Esophagus squamous epithelium (tissue), 5 donors: ENCODE results near the gene GPC6. TPM values are rescaled to one million over a fixed set of nuclear protein-coding genes. Genes with fewer than 3 reads are reported as not detected.

Source experiments
- DNase-seq: peaks from one replicate; lab custom pipeline; 2025; lab: John Stamatoyannopoulos, UW
- H3K27ac ChIP-seq, 4 donors: fragments of 200-600 bp; sonication (generic); one replicate each; pipeline ENCODE4 v1.5.1; 2016 to 2019; ENCODE audit warnings: mild to moderate bottlenecking in 1 of 4
- H3K27me3 ChIP-seq, 4 donors: fragments of 200-600 bp; sonication (generic); 1 replicate in 3 of 4; 2 replicates in 1 of 4; pipeline versions ENCODE4 v1.5.1 to v1.6.0; 2017 to 2021; ENCODE audit warnings: antibody characterized with exemption in 1 of 4
- H3K36me3 ChIP-seq, 3 donors: fragments of 200-600 bp; sonication (generic); one replicate each; pipeline ENCODE4 v1.5.1; 2016 to 2019
- H3K4me1 ChIP-seq, 3 donors: fragments of 200-600 bp; sonication (generic); one replicate each; pipeline ENCODE4 v1.5.1; 2017 to 2019
- H3K4me3 ChIP-seq, 4 donors: fragments of 200-600 bp; sonication (generic); 1 replicate in 3 of 4; 2 replicates in 1 of 4; pipeline ENCODE4 v1.5.1; 2016 to 2019; ENCODE audit warnings: mild to moderate bottlenecking in 2 of 4, moderate library complexity in 1 of 4
- H3K9me3 ChIP-seq, 3 donors: fragments of 200-600 bp; sonication (generic); one replicate each; pipeline ENCODE4 v1.5.1; 2016 to 2019
- POLR2A ChIP-seq, 4 donors: fragments of 450-650 bp; IDR thresholded peaks; one replicate each; pipeline ENCODE4 v1.6.1; 2017; ENCODE audit warnings: antibody characterized with exemption in 4 of 4, mild to moderate bottlenecking in 4 of 4, moderate library complexity in 3 of 4
- WGBS, 2 donors: methylation state at CpG; one replicate each; pipeline ENCODE4 v1.1.5; 2018; 5-methylcytosine and 5-hydroxymethylcytosine counted together
- intact Hi-C: fragments of 100-400 bp; cut with DNase I; formaldehyde crosslinking; loops from one replicate; pipeline ENCODE4 v1.15.0; 2022
- total RNA-seq, 4 donors: library from RNA; depleted of rRNA; stranded (reverse); fragments of >200 nt; gene quantifications; one replicate each; pipeline ENCODE4 v1.1.0, GENCODE V29; 2016
- TF ChIP-seq, protein P1 (sequence below), 6 experiments: fragments of 450-650 bp in 4 of 6; fragments of 200-600 bp in 2 of 6; sonication (generic) in 2 of 6; IDR thresholded peaks; one replicate each; pipeline ENCODE4 v1.5.1; 2016 to 2019; ENCODE audit warnings: antibody characterized with exemption in 6 of 6, mild to moderate bottlenecking in 4 of 6, moderate library complexity in 4 of 6
- donor health status: DM: yes; HTN: yes; CAD: no.

The GPC6 gene
- total RNA-seq, 4 donors from 2014 or later, result 0.57 to 8.6 (median 2.6) TPM

- H3K27ac ChIP-seq, result no peak overlapping the region
- intact Hi-C loops, result no loop called here
- H3K36me3 ChIP-seq, result no peaks in the 10 kb centered on the region
- H3K4me3 ChIP-seq, result no peak overlapping the region
- H3K9me3 ChIP-seq, result no peaks in the 10 kb centered on the region
- TF ChIP-seq, protein P1, sequence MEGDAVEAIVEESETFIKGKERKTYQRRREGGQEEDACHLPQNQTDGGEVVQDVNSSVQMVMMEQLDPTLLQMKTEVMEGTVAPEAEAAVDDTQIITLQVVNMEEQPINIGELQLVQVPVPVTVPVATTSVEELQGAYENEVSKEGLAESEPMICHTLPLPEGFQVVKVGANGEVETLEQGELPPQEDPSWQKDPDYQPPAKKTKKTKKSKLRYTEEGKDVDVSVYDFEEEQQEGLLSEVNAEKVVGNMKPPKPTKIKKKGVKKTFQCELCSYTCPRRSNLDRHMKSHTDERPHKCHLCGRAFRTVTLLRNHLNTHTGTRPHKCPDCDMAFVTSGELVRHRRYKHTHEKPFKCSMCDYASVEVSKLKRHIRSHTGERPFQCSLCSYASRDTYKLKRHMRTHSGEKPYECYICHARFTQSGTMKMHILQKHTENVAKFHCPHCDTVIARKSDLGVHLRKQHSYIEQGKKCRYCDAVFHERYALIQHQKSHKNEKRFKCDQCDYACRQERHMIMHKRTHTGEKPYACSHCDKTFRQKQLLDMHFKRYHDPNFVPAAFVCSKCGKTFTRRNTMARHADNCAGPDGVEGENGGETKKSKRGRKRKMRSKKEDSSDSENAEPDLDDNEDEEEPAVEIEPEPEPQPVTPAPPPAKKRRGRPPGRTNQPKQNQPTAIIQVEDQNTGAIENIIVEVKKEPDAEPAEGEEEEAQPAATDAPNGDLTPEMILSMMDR (IDR thresholded peaks at IDR 0.05), result no peak
- TF ChIP-seq POLR2A (IDR thresholded peaks at IDR 0.05), result no peak
- no peaks in the 10 kb centered on the region for H3K4me1 ChIP-seq
- 71 to 72% methylated on average over 4 of the region's 4 CpGs for WGBS, 2 donors
- DNase-seq, result no peak
- H3K27me3 ChIP-seq, result no peaks in the 10 kb centered on the region
Measured at GRCh38 chr13:93561576-93562225, 335.1 kb downstream of the GPC6 start.

DNA sequence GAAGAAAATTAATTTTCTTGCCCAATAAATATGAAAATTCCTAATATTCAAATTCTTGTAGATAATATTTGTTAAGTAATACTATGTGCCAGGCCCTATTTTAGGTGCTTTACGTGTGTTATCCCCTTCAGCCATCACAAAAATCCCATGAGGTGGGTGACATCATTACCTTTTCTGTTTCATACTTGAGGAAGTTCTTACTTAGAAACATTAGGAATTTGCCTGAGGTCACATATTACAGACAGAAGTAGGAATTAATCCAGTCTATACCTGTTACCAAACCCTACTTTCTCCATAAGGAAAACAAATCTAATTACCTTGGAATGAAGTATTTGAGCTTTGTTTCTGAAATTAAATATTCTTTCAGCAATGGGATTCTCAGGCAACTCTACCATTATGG, 336.1 kb downstream of the GPC6 start:
- Histone ChIP-seq H3K9me3 (no peaks in the 10 kb centered on the region), H3K27me3 (no peaks in the 10 kb centered on the region), H3K36me3 (no peaks in the 10 kb centered on the region), H3K4me1 (no peaks in the 10 kb centered on the region), H3K27ac (no peak overlapping the region), H3K4me3 (no peak overlapping the region)
- TF ChIP-seq, protein P1 (IDR thresholded peaks at IDR 0.05), result no peak
- no peak for TF ChIP-seq POLR2A (IDR thresholded peaks at IDR 0.05)
- intact Hi-C loops, result no loop called here
- no peak for DNase-seq
- WGBS, 2 donors, result 38 to 40% methylated on average over 1 of the region's 1 CpG

- no peak overlapping the region for H3K27ac ChIP-seq
- H3K4me3 ChIP-seq, result no peak overlapping the region
- TF ChIP-seq POLR2A (IDR thresholded peaks at IDR 0.05), result no peak
- TF ChIP-seq, protein P1 (IDR thresholded peaks at IDR 0.05), result no peak
- 69 to 80% methylated on average over 2 of the region's 2 CpGs for WGBS, 2 donors
- H3K9me3 ChIP-seq, result no peaks in the 10 kb centered on the region
- DNase-seq, result no peak
- H3K27me3 ChIP-seq, result no peaks in the 10 kb centered on the region
- intact Hi-C loops, result no loop called here
- no peaks in the 10 kb centered on the region for H3K36me3 ChIP-seq
- no peaks in the 10 kb centered on the region for H3K4me1 ChIP-seq
Measured at GRCh38 chr13:93577105-93577504, 350.5 kb downstream of the GPC6 start.

DNA sequence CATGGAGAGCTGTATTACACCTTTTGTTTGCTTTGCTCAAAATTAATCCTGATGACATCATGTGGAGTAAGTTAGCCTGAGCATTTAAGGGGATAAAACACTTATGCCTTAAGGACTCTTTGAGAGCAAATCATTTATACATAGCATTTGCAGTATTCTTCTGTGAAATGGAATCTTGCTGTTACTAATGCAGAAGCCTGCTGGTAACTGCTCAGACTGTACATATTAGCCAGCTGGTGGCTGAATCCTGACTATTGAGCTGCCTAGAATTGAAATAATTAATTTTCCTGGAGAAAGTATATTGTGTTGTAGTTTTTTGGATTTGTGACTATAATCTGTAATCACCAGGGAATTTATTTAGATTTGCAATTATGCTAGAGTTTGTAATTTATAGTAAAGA, 363.2 kb downstream of the GPC6 start:
- no peaks in the 10 kb centered on the region for H3K36me3 ChIP-seq
- no peaks in the 10 kb centered on the region for H3K9me3 ChIP-seq
- no peak for DNase-seq
- no peaks in the 10 kb centered on the region for H3K27me3 ChIP-seq
- no peaks in the 10 kb centered on the region for H3K4me1 ChIP-seq
- TF ChIP-seq POLR2A (IDR thresholded peaks at IDR 0.05), result no peak
- TF ChIP-seq, protein P1 (IDR thresholded peaks at IDR 0.05), result no peak
- intact Hi-C loops, result no loop called here
- no peak overlapping the region for H3K27ac ChIP-seq
- no peak overlapping the region for H3K4me3 ChIP-seq

GRCh38 chr13:93603043-93603442, 376.4 kb downstream of the GPC6 start:
- intact Hi-C loops, result no loop called here
- WGBS, 2 donors, result 24 to 56% methylated on average over 2 of the region's 2 CpGs
- Histone ChIP-seq H3K27me3 (no peaks in the 10 kb centered on the region), H3K4me1 (no peaks in the 10 kb centered on the region), H3K4me3 (no peak overlapping the region), H3K9me3 (no peaks in the 10 kb centered on the region), H3K36me3 (no peaks in the 10 kb centered on the region), H3K27ac (no peak overlapping the region)
- TF ChIP-seq, protein P1 (IDR thresholded peaks at IDR 0.05), result no peak
- DNase-seq, result no peak
